Measurements from ENCODE around the gene CD69.

CD69 gene

DNA sequence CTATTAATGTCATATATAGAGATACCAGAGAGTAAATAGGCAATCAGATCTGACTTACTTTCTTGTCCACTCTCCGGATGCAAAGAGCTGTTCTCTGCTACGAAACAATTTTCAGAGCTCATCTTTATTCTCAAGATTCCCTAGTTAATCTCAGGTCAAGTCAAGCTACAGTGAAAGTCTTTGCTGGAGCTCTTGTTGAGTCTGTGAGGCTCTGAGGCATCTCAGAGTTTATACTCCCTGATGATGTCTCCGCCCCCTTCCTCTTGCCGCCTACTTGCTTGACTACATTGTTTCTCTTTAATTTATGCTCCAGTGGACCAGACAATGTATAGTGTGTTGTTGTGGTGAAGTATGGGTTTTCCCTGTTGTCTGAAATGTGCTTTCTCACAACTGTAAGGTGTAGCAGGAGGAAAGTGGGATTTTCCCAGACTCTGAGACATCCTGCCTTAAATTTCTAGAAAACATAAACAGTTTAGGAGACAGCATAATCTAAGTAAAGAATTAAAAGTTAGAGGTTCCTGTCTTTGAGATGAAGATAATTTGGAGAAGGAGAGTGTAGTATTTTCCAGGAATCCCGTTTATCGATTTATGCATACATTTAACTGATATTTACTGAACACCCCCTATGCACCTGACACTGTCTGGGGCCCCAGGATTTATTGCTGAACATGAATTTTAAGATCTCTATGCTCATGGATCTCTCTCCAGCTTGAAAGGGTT is at the start of gene CD69:
CD69 (minus strand) TSS at position 203 of the 720 bp plus-strand sequence; CDS start at position 122, 81 bp downstream.
- peaks cover 7% of the 10 kb centered on the region for H3K36me3 Mint-ChIP-seq
- ATAC-seq (ENCODE audit: low read depth) (peak; percentile 57), DNase-seq (ENCODE audit: low spot score in 2 of 2) (peak; percentile 76 to 90)
- H3K27ac Mint-ChIP-seq = peak within 1 kb of the TSS; percentile 99
- H3K4me1 Mint-ChIP-seq = peaks cover 46% of the 10 kb centered on the region
- no peaks in the 10 kb centered on the region for H3K27me3 Mint-ChIP-seq
- peak within 1 kb of the TSS; percentile 98 for H3K4me3 Mint-ChIP-seq
- no peaks in the 10 kb centered on the region for H3K9me3 Mint-ChIP-seq

DNA sequence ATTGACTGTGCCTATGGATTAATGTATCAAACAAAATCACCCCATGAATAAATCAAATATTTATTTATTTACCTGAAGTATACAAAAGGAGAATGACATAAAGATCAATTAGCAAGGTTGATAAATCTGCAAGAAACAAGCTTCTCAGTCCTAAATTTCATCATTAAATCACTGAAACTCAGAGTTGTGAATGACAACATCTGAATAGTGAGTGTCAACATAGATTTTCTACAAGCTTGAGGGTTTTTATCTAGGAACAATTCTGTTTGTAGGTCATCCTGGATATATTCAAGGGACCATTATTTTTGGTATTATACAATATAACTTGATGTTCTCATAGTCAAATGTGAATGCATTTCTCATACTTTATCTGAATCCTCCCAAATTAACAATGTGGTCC is 49.2 kb upstream of the CD69 start:
- Mint-ChIP-seq H3K27me3 (peaks cover 12% of the 10 kb centered on the region), H3K4me3 (no peak overlapping the region)
- ATAC-seq (ENCODE audit: low read depth) = no peak

DNA sequence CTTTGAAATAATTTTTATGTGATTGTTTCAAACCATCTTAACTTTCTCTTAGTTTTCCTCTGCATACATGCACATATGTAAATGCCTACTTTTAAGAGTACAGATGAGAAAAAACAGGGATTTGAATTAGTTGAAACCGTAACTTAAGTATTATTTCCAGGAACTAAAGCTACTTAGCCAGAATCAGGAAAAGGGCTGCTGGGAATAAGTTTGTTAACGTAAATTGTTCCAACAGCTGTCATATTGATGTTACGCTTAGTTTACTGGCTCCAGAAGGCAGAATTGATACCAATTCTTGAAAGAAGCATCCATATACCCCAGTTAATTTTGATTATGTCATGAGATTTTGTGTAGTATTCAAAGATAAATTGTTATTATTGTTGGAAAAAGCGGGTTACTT is 48.6 kb upstream of the CD69 start:
- Mint-ChIP-seq H3K4me3 (no peak overlapping the region), H3K27ac (no peak overlapping the region), H3K36me3 (no peaks in the 10 kb centered on the region), H3K27me3 (peaks cover 12% of the 10 kb centered on the region), H3K9me3 (no peaks in the 10 kb centered on the region), H3K4me1 (peaks cover 19% of the 10 kb centered on the region)
- DNase-seq (ENCODE audit: low spot score in 2 of 2) = no peak
- no peak for ATAC-seq (ENCODE audit: low read depth)

More for the DNA sequence above, 49.2 kb upstream of the CD69 start:
- H3K9me3 Mint-ChIP-seq = no peaks in the 10 kb centered on the region
- no peaks in the 10 kb centered on the region for H3K36me3 Mint-ChIP-seq
- H3K27ac Mint-ChIP-seq = no peak overlapping the region
- peaks cover 19% of the 10 kb centered on the region for H3K4me1 Mint-ChIP-seq
- no peak for DNase-seq (ENCODE audit: low spot score in 2 of 2)

DNA sequence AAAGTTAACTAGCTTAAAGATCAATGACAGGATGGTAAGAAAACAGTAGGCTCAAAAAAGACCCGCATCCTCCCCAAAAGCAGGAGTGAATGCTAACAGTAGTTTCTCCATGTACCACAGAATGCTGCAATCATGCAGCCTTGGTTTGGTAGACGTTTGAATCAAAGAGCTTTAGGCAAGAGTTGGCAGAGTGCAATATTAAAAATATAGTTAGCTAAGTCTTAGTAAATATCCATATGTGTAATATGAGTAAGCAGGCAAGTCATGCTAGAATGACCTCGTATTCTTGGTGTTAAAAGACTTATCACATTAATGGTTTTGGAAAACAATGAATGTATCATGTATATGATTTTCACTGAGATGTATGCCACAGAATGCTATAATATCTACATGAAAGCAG is 47.8 kb upstream of the CD69 start:
- no peak overlapping the region for H3K4me3 Mint-ChIP-seq
- peaks cover 12% of the 10 kb centered on the region for H3K27me3 Mint-ChIP-seq
- H3K27ac Mint-ChIP-seq = no peak overlapping the region
- no peaks in the 10 kb centered on the region for H3K9me3 Mint-ChIP-seq
- DNase-seq (ENCODE audit: low spot score in 2 of 2) = no peak
- H3K36me3 Mint-ChIP-seq = no peaks in the 10 kb centered on the region
- no peak for ATAC-seq (ENCODE audit: low read depth)
- peaks cover 13% of the 10 kb centered on the region for H3K4me1 Mint-ChIP-seq

DNA sequence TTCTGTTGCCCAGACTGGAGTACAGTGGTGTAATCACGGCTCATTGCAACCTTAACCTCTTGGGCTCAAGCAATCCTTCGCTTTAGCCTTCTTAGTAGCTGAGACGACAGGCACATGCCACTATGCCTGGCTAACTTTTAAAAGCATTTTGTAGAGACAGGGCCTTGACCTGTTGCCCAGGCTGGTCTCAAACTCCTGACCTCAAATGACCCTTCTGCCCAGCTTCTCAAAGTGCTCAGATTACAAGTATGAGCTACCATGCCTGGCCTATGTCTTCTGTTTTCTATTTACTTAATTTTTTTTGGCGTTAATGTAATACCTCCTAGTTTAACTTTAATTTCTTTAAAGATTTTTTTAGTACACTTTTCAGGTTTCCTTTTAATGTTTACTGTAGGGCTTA is 46.0 kb upstream of the CD69 start:
- Mint-ChIP-seq H3K27ac (no peak overlapping the region), H3K27me3 (peaks cover 9% of the 10 kb centered on the region), H3K4me3 (no peak overlapping the region), H3K36me3 (no peaks in the 10 kb centered on the region), H3K4me1 (peaks cover 11% of the 10 kb centered on the region), H3K9me3 (no peaks in the 10 kb centered on the region)
- ATAC-seq (ENCODE audit: low read depth) (no peak), DNase-seq (ENCODE audit: low spot score in 2 of 2) (no peak)

DNA sequence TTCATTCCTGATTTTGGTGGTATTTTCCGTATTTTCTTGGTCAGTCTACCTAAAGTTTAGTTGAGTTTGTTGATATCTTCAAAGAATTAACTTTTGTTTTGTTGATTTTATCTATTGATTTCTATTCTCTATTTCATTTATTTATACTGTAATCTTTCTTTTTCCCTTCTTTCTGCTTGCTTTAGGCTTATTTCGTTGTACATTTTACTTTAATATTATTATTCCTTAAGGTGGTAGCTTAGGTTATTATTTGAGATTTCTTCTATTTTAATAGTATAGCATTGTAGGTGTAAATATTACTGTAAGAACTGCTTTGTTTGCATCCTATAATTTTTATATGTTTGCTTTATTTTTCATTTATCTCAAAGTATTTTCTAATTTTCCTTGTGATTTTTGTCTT is 45.2 kb upstream of the CD69 start:
- Mint-ChIP-seq H3K36me3 (peaks cover 2% of the 10 kb centered on the region), H3K27me3 (peaks cover 3% of the 10 kb centered on the region), H3K27ac (no peak overlapping the region), H3K9me3 (no peaks in the 10 kb centered on the region), H3K4me3 (no peak overlapping the region), H3K4me1 (peaks cover 4% of the 10 kb centered on the region)
- DNase-seq (ENCODE audit: low spot score in 2 of 2) (no peak), ATAC-seq (ENCODE audit: low read depth) (no peak)

DNA sequence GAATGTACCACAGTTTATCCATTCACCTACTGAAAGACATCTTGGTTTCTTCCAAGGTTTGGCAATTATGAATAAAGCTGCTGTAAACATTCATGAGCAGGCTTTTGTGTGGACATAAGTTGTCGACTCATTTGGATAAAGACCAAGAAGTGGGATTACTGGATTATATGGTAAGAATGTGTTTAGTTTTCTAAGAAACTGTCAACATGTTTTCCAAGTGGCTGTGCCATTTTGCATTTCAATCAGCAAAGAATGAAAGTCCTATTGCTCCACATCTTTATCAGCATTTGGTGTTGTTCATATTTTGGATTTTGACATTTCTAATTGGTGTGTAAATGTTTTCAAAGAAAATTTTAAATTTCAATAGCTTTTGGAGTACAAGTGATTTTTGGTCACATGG is 39.3 kb upstream of the CD69 start:
- Mint-ChIP-seq H3K27me3 (no peaks in the 10 kb centered on the region), H3K4me3 (no peak overlapping the region), H3K36me3 (peaks cover 2% of the 10 kb centered on the region), H3K9me3 (no peaks in the 10 kb centered on the region), H3K27ac (no peak overlapping the region), H3K4me1 (peaks cover 6% of the 10 kb centered on the region)
- ATAC-seq (ENCODE audit: low read depth) (no peak), DNase-seq (ENCODE audit: low spot score in 2 of 2) (no peak)

DNA sequence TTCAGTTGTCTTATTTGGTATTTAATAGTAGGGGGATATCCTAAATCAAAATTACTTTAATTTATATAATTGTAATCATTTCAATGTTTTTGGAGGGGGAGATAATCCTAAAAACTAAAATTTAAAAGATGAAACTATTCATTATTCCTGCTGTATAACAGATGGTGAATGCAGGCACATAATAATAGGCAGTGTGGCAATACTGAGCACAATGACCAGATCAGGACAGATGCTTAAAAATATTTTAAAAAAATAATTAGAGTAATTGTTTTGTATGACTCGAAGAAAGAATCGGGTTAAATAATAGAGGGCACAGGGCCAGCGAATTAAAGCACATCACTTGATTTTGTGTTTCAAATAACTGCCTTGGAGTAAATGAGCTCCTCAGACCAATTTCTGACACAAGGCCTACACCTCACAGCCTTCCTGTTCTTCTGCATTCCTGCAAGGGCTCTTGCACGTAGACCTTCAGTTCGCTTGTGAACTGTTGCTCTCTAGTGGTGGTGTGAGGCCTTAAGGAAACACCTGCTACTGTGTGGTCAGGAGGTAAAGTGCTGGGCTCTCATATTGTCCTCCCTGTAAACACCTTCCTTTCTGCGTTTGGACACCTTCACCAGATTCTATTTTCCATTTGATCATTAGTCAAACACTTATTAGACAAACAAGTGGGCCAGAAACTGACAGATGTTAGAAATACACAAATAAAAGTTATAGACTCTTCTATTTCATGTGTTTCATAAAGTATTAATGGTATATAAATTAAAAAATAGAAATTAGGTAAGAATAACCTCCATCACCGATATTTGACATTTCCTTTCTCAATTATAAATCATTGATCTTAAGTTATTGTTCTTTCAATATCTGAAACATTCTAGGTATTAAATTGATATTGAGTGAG is 37.3 kb upstream of the CD69 start:
- peaks cover 15% of the 10 kb centered on the region for H3K4me1 Mint-ChIP-seq
- H3K9me3 Mint-ChIP-seq = no peaks in the 10 kb centered on the region
- H3K27me3 Mint-ChIP-seq = no peaks in the 10 kb centered on the region
- H3K4me3 Mint-ChIP-seq = no peak overlapping the region
- H3K27ac Mint-ChIP-seq = no peak overlapping the region
- ATAC-seq (ENCODE audit: low read depth) (peak; percentile 90), DNase-seq (ENCODE audit: low spot score in 2 of 2) (peak; percentile 42 to 63)
- peaks cover 2% of the 10 kb centered on the region for H3K36me3 Mint-ChIP-seq

DNA sequence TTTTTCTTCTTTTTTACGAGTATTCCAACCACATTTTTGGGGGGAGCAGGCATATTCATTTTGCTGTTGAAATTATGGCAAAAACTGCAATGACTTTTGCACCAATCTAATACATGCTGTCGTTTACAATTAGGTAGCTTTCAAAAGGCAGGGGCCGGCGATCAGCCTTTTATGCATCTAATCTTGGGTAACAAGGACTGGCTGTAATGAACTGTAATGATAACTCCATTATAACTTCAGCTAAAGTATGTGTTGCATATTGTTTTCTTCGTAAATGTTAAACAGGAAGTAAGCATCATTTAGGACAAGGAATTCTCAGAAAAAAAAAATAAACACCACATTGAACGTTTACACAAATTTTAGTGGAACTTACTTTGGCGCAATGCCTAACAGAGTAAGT is 36.3 kb upstream of the CD69 start:
- H3K9me3 Mint-ChIP-seq = no peaks in the 10 kb centered on the region
- H3K27me3 Mint-ChIP-seq = no peaks in the 10 kb centered on the region
- H3K36me3 Mint-ChIP-seq = peaks cover 2% of the 10 kb centered on the region
- ATAC-seq (ENCODE audit: low read depth) = no peak
- H3K4me1 Mint-ChIP-seq = peaks cover 15% of the 10 kb centered on the region
- DNase-seq (ENCODE audit: low spot score in 2 of 2) = no peak
- no peak overlapping the region for H3K4me3 Mint-ChIP-seq
- H3K27ac Mint-ChIP-seq = no peak overlapping the region

DNA sequence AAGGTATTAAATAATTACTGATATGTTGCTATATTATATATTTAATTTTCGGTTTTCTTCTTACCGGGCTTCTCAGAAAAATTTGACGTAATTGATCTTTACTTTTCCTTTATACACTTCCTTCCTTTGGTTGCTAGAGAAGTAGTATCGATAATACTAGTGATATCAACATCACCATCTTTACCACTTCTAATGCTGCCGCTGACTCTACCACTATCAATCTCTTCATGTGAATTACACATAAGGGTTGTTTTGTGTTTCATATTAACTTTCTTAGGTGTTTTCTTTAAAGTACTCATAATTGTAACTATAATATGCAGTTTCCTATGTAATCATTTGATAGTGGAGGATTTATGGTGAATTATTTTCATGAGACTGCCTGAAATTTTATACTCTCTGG is 35.6 kb upstream of the CD69 start:
- Mint-ChIP-seq H3K27me3 (no peaks in the 10 kb centered on the region), H3K9me3 (no peaks in the 10 kb centered on the region), H3K4me3 (no peak overlapping the region), H3K36me3 (peaks cover 2% of the 10 kb centered on the region), H3K4me1 (peaks cover 15% of the 10 kb centered on the region), H3K27ac (no peak overlapping the region)
- no peak for DNase-seq (ENCODE audit: low spot score in 2 of 2)
- ATAC-seq (ENCODE audit: low read depth) = no peak

DNA sequence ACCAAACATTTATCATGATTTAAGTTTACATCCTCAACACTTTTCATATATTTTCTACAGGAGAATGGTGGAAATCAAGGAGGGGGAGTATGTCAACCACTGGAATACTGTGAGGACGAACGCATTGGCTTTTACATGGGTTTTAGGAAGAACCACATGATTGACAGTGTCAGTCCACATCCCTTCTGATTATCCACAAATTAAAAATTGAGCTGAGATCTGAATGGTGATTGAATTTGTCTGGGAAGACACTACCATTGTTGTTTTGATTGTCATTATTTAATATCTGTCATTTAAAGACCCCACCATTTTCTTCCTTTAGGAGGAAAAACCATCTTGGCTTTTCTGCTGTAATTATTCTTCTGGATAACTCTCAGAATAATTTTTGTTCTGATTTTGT is 35.2 kb upstream of the CD69 start:
- Mint-ChIP-seq H3K4me1 (peaks cover 15% of the 10 kb centered on the region), H3K9me3 (no peaks in the 10 kb centered on the region), H3K27me3 (no peaks in the 10 kb centered on the region), H3K4me3 (no peak overlapping the region), H3K36me3 (peaks cover under 1% of the 10 kb centered on the region), H3K27ac (no peak overlapping the region)
- ATAC-seq (ENCODE audit: low read depth) = no peak
- no peak for DNase-seq (ENCODE audit: low spot score in 2 of 2)

DNA sequence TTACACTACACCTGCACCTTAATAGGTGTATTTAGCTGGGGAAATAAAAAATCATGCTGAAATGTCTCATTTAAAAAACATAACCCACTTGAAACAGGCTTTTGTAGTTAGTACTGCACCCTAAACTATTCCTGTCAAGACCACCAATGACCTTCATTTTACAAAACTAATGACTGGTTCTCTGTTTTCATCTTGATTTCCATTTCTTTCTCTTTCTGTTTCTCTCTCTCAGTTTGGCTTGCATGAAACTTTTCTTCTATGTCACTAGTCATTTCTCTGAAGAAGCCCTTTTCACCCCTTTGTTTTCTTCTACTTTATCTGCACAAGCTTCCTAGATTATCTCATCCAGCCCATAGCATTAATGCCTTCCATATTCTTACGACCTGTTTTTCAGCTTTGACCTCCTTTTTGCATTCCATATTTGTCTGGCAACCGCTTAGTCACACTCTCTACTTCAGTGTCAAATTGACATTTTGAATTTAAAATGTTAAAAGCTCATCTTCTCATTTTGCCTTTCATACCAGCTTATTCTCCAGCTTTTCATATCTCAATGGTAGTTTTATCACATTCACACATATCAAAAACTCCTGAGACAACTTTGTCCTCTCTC is 33.9 kb upstream of the CD69 start:
- Mint-ChIP-seq H3K4me1 (peaks cover 15% of the 10 kb centered on the region), H3K27ac (no peak overlapping the region), H3K9me3 (peaks cover 1% of the 10 kb centered on the region), H3K4me3 (peak overlapping the region; percentile 19), H3K36me3 (no peaks in the 10 kb centered on the region), H3K27me3 (no peaks in the 10 kb centered on the region)
- no peak for ATAC-seq (ENCODE audit: low read depth)
- no peak for DNase-seq (ENCODE audit: low spot score in 2 of 2)

DNA sequence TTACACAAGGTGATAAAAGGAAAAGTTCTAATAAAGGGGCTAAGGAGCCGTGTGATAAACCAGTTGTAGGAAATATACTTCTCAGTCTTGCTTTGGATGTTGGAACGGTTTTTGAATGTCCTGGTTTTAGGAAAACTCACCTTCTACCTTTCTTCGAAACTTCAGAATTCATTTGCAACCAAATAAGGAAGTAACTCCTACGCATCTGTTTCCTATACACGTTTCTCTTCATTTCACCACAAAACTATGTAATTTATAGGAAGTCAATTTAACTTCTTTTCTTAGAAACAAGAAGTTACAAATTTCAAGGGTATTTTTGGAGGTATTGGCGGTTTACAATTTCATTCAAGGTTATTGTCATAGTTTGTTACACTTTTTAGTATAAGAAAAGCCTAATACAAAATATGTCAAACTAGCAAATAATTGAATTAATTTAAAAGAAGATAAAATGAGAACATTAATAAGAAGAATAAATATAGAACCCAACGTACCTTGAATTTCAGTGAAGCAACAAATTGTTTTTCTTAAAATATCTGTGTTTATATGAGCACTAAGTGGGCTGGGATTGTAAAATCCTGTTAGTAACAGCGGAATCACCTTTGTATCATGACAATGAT is 33.2 kb upstream of the CD69 start:
- DNase-seq (ENCODE audit: low spot score in 2 of 2) = peak in 1 of 2 donors; percentile 37
- H3K27me3 Mint-ChIP-seq = no peaks in the 10 kb centered on the region
- peak overlapping the region; percentile 39 for H3K4me3 Mint-ChIP-seq
- peak; percentile 74 for ATAC-seq (ENCODE audit: low read depth)
- H3K36me3 Mint-ChIP-seq = no peaks in the 10 kb centered on the region
- peaks cover 15% of the 10 kb centered on the region for H3K4me1 Mint-ChIP-seq
- no peak overlapping the region for H3K27ac Mint-ChIP-seq
- peaks cover 1% of the 10 kb centered on the region for H3K9me3 Mint-ChIP-seq
